HG03025 (cell line): ENCODE data around the gene SNHG17.

ENCODE experiments used
- ATAC-seq: cut with Tn5 transposase; IDR thresholded peaks from one replicate; pipeline ENCODE4 v1.9.1; 2021; ENCODE audit warnings: mild to moderate bottlenecking, moderate library complexity; ENCODE audit not compliant: unreplicated experiment, low FRiP score

The SNHG17 gene

GRCh38 chr20:38377039-38377685 lies 58.0 kb downstream of the SNHG17 start:
- no peak for ATAC-seq

DNA sequence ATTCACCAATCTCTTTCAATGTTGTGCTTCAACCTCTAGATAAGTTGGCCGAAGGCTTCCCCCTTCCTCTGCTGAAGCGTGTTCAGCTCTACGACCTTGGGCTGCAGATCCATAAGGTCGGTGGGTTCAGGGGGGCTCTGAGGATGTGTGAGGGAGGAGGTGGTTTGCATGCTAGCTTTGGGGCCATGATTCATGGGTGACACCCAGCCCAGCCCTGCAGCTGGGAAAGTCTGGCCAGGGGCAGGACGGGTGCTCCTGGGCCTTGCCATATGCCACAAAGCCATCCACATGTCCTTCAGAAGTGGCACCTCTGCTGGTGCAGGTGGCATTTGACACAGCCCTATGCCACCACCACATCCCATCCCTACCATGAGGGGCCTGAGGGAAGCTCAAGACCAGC lies 61.2 kb downstream of the SNHG17 start:
- no peak for ATAC-seq

GRCh38 chr20:38373231-38373867 lies 61.8 kb downstream of the SNHG17 start:
- no peak for ATAC-seq

DNA sequence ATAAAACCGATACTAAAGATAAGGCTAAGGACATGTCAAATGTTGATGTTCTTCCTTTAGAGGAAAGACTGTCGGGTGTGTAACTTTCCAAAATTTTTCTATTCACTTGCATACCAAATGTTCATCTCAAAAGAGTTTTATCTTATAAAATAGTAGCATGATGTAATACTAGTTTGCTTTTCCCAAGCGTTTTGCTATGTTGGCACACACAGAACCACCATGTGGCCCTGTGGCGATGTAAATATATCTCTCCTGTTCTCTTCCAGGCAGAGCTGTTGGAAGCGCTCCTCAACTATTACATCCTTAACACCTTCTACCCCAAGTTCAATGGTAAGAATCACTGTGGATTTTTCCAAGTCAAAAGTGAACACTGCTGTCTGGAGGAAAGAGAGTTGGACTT lies 62.3 kb downstream of the SNHG17 start:
- ATAC-seq: no peak
